DLD1 (cell line): ENCODE data around the gene POLR2B.

Experiments
- in situ Hi-C: cut with HindIII; loops from 2 replicates; pipeline ENCODE4 v1.10.0; 2017; ENCODE audit warnings: low sequenced_read_pairs

The POLR2B gene

DNA sequence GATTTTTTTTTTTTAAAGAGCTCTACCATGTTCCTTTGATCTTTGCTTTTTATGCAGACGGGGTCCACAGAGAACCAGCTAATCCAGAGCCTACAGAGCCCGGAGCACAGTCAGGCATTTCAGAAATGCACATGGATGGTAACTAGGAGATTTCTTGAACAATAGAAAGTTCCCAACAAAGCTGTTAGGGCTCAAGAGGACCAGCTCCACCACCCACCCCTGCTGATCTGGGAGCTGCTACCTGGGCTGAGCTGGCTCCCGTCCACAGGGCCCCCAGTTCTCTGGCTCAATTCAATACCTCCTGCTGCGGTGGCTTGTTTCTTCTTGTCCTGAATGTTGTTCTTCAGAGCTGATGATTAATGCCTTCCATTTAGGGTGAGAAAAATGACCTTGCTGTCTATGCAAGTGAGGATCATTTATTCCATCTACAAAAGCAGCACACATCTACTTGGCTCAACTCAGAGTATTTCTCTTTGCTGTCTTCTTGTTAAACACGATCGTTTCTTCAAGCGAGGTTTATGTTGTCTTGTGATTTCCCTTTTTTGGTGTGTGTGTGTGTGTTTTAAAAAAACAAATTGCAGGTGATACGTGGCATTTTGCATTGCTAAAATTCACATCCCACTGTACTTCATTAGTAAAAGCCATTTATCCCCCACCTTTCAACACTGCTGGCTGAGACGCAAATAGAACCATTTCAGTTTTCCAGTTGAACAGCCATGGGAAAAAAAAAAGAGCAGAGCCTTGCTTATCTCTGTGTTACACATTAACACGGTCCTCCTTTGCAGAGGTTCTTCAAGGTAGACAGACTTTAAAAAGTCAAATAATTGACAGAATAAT lies 100.2 kb downstream of the POLR2B start:
- in situ Hi-C loops, result no loop called here
